Rectal smooth muscle tissue (tissue), 1 donor: Measurements from ENCODE around the gene SSR1.
"Not testable (repeated sequence)": the region's sequence is repeated elsewhere in the genome, so short reads cannot be mapped to it uniquely, and the experiment has no call there.

ENCODE experiments used
- H3K27ac ChIP-seq: one replicate; pipeline ENCODE4 v1.7.0; 2013; ENCODE audit warnings: low read depth, low read length, inconsistent platforms
- H3K27me3 ChIP-seq: one replicate; pipeline ENCODE4 v1.7.0; 2013; ENCODE audit warnings: low read length; ENCODE audit not compliant: control insufficient read depth, insufficient read depth
- H3K36me3 ChIP-seq: one replicate; pipeline ENCODE4 v1.7.0; 2013; ENCODE audit warnings: low read length; ENCODE audit not compliant: control insufficient read depth, insufficient read depth
- H3K4me1 ChIP-seq: one replicate; pipeline ENCODE4 v1.7.0; 2013; ENCODE audit warnings: low read length; ENCODE audit not compliant: control insufficient read depth, insufficient read depth
- H3K4me3 ChIP-seq: one replicate; pipeline ENCODE4 v1.7.0; 2013; ENCODE audit warnings: low read length
- H3K9ac ChIP-seq: one replicate; pipeline ENCODE4 v1.7.0; 2013; ENCODE audit warnings: low read length

Gene SSR1

GRCh38 chr6:7295916-7296315, 17.1 kb downstream of the SSR1 start:
- Histone ChIP-seq H3K4me1 (no peaks in the 10 kb centered on the region), H3K36me3 (peaks cover 31% of the 10 kb centered on the region), H3K4me3 (no peak overlapping the region), H3K9ac (no peak overlapping the region), H3K27me3 (no peaks in the 10 kb centered on the region), H3K27ac (no peak overlapping the region)

GRCh38 chr6:7292596-7293255, 20.3 kb downstream of the SSR1 start:
- Histone ChIP-seq H3K27me3 (no peaks in the 10 kb centered on the region), H3K36me3 (peaks cover 20% of the 10 kb centered on the region), H3K4me1 (no peaks in the 10 kb centered on the region), H3K4me3 (no peak overlapping the region), H3K9ac (no peak overlapping the region), H3K27ac (no peak overlapping the region)

GRCh38 chr6:7290079-7290478, 22.9 kb downstream of the SSR1 start:
- Histone ChIP-seq H3K4me1 (no peaks in the 10 kb centered on the region), H3K4me3 (no peak overlapping the region), H3K9ac (no peak overlapping the region), H3K27me3 (no peaks in the 10 kb centered on the region), H3K27ac (no peak overlapping the region), H3K36me3 (peaks cover 11% of the 10 kb centered on the region)

GRCh38 chr6:7285416-7285815, 27.6 kb downstream of the SSR1 start:
- Histone ChIP-seq H3K4me3 (no peak overlapping the region), H3K9ac (no peak overlapping the region), H3K36me3 (peaks cover 3% of the 10 kb centered on the region), H3K27ac (no peak overlapping the region), H3K4me1 (no peaks in the 10 kb centered on the region), H3K27me3 (no peaks in the 10 kb centered on the region)

DNA sequence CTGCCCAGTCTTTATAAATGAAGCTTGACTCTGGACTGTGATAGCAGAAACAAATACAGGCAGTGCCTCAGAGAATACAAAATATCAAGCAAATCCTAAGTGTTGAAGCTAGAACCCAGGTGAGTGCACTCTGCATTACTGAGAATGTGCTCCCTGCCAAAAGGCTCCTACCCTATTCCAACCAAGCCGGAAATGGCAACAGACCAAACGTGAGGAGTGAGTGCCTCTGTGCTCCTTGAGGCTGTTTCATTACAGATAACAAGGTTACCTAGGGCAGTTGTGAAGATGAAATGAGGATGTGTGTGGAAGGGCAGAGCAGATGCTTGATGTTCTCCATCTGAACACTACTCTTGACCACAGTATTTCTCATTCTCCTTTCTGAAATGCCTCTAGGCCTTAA, 29.3 kb downstream of the SSR1 start:
- Histone ChIP-seq H3K9ac (no peak overlapping the region), H3K27ac (no peak overlapping the region), H3K4me3 (no peak overlapping the region), H3K36me3 (peaks cover 3% of the 10 kb centered on the region), H3K27me3 (no peaks in the 10 kb centered on the region), H3K4me1 (no peaks in the 10 kb centered on the region)

DNA sequence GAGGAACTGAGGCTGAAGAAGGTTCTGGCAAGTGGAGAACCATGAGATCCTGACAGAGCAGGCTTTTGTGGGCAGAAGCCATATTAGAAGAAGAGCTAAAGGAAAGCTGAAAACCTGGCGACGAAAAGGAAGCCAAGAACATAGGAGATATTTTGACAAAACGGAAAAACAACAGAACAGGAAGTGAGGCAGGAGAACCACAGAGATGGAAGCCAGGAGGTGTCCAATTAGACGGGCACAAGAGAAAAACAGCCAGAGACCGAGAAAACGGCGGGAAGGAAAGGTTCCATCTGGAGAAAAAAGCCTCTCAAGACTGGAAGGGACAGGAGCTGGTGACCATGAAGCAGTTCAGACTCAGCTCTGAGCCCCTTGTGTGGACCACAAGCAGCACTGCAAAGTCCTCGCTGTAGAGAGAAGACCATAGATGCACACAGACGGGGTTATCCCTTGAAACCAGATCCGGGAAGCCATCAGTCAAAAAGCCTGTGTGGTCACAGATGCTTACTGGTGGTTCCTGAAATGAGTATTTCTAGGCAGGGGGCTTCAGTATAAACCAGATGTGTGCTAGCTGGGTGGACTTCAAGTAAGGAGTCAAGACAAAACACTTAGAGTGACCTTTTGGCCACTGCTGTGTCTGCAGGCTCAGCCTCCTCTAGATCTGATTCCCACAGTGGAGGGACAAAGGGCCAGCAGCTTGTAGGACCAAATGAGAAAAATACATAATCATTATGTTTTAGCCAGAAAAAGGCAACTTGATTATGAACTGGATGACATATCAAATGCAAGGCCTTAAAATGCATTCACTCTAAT, 30.7 kb downstream of the SSR1 start:
- Histone ChIP-seq H3K27ac (no peak overlapping the region), H3K9ac (no peak overlapping the region), H3K4me3 (no peak overlapping the region), H3K27me3 (no peaks in the 10 kb centered on the region), H3K4me1 (no peaks in the 10 kb centered on the region), H3K36me3 (peaks cover 3% of the 10 kb centered on the region)

DNA sequence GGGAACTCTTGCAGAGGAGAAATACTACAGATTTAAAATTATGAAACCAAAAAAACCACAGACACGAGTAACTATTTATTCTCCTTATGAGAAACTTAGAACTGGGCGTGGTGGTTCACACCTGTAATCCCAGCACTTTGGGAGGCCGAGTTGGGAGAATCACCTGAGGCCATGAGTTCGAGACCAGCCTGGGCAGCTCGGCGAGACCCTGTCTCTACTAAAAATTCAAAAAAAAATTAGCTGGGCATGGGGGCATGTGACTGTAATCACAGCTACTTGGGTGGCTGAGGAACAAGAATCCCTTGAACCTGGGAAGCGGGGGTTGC, 36.8 kb downstream of the SSR1 start:
- Histone ChIP-seq H3K27me3 (no peaks in the 10 kb centered on the region), H3K4me3 (no peak overlapping the region), H3K9ac (no peak overlapping the region), H3K27ac (no peak overlapping the region), H3K4me1 (no peaks in the 10 kb centered on the region), H3K36me3 (no peaks in the 10 kb centered on the region)

DNA sequence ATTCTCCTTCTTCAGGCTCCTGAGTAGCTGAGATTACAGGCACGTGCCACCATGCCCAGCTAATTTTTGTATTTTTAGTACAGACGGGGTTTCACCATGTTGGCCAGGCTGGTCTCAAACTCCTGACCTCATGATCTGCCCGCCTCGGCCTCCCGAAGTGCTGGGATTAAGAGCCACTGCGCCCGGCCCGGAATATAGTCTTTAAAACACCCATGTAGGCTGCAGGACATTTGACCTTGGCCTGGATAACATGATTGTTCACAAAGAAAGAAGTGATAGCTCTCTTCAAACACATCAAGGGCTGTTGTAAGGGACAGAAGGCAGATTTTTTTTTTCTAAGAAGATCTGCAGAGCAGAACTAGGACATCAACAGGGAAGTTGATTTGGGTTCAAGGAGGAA, 38.5 kb downstream of the SSR1 start:
- H3K4me1 ChIP-seq, H3K36me3 ChIP-seq, H3K27me3 ChIP-seq, H3K27ac ChIP-seq, H3K9ac ChIP-seq, H3K4me3 ChIP-seq: not testable (repeated sequence)

GRCh38 chr6:7273709-7274108, 39.3 kb downstream of the SSR1 start:
- Histone ChIP-seq H3K9ac (no peak overlapping the region), H3K27me3 (no peaks in the 10 kb centered on the region), H3K27ac (no peak overlapping the region), H3K4me3 (no peak overlapping the region), H3K4me1 (no peaks in the 10 kb centered on the region), H3K36me3 (no peaks in the 10 kb centered on the region)

- H3K4me1 ChIP-seq: no peaks in the 10 kb centered on the region
- H3K9ac ChIP-seq: no peak overlapping the region
- H3K27me3 ChIP-seq: no peaks in the 10 kb centered on the region
- H3K36me3 ChIP-seq: no peaks in the 10 kb centered on the region
- no peak overlapping the region for H3K4me3 ChIP-seq
- no peak overlapping the region for H3K27ac ChIP-seq
Observed at GRCh38 chr6:7271205-7271534, 41.8 kb downstream of the SSR1 start.

DNA sequence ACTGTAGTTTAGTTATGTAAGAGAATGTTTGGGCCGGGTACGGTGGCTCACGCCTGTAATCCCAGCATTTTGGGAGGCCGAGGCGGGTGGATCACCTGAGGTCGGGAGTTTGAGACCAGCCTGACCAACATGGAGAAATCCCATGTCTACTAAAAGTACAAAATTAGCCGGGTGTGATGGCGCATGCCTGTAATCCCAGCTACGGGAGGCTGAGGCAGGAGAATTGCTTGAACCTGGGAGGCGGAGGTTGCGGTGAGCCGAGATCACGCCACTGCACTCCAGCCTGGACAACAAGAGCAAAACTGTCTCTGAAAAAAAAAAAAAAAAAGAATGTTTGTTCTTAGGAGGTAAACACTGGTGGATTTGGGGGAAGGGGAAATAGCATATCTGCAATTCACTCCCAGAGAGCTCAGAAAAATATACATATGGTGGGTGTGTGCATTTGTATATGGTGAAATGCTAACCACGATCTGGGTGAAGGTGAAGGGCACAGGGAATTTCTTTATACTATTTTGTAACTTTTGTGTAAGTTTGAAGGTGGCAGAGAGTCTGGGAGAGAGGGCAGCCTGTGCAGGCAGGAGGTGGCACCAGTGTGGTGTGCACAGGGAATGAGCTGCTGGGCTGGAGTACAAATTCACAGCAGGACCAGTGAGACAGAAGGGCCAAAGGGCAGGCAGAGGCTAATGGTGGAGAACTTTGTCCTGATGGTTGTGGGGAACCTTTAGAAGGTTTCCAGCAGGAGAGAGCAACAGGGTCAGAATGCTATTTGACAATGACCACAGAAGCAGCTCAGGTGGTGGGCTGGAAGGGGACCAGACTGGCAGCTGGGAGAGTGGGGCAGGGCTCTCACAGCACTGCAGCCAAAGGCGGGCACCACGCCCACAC, 42.4 kb downstream of the SSR1 start:
- no peak overlapping the region for H3K9ac ChIP-seq
- H3K27ac ChIP-seq: no peak overlapping the region

GRCh38 chr6:7269816-7270215, 43.2 kb downstream of the SSR1 start:
- Histone ChIP-seq H3K9ac (no peak overlapping the region), H3K4me1 (no peaks in the 10 kb centered on the region), H3K27me3 (no peaks in the 10 kb centered on the region), H3K4me3 (no peak overlapping the region), H3K27ac (no peak overlapping the region), H3K36me3 (no peaks in the 10 kb centered on the region)

More for the DNA sequence above, 42.4 kb downstream of the SSR1 start:
- Histone ChIP-seq H3K27me3 (no peaks in the 10 kb centered on the region), H3K4me1 (no peaks in the 10 kb centered on the region), H3K36me3 (no peaks in the 10 kb centered on the region), H3K4me3 (no peak overlapping the region)
